Measurements from ENCODE around the gene PLAA.

The PLAA gene

DNA sequence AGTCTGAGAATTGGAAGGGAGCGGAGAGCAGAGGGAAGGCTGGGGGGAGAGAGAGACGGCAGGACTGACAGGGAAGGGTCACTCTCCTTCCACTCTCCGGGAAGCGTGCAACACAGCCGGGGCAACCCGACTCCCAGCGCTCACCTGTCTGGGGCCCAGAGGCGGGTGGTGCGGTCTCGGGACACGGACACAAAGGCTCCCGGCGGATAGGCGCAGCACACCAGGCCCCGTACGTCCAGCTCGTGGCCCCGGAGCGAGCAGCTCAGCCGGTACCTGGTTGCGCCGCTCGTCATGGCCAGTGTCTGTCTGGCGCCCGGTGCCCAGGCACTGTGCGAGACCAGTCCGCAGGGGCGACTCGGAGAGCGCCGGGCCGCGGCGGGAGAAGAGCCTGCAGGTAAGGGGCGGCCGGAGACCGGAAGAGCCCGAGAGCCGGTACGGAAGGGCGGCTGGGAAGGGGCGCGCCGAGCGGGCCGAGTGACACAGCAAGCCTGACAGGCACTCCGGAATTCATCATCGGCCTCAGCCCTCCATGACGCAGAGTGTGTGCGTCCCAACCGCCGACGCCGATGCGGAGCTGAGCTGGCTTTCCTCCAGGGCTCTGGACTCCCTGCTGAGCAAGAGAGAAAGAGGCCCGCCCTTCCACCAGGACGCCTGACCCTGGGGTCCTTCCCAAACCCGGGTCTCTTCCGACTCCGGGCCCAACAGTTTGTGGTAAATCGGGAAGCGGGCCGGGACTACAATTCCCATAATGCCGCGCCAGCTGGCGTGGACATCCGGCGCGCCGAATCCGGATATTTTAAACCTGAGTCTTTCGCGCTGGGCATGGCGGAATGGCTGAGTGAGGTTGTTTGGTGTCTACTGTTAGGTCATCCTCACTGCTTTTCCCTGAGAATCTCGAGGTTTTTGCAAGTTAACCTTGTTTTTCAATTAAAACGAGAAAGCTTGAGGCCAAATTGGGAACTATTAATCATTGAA is at the start of gene PLAA:
TSS of gene PLAA (minus strand) at position 490 of the 975 bp plus-strand sequence. CDS start at position 293, 197 bp downstream.
- peak; percentile 87 for DNase-seq (ENCODE audit: low spot score)

DNA sequence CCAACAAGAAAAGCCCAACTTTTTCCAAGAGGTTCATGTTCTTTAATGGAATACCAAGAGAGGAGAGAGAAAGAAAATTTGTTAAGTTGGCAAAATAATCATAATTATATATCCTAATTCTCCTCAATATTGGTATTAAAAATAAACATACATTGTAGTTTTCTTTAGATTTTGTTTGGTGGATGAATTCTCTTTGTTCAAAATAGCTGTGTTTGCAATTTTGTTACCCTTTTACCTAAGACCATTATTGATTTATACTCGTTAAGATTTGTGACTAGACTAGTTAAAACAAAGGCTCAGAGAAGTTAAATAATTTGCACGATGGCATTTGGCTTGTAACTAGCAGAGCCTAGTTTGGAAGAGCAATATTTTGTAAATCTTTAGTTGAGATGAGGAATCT is 48.8 kb upstream of the PLAA start:
- no peak for DNase-seq (ENCODE audit: low spot score)

DNA sequence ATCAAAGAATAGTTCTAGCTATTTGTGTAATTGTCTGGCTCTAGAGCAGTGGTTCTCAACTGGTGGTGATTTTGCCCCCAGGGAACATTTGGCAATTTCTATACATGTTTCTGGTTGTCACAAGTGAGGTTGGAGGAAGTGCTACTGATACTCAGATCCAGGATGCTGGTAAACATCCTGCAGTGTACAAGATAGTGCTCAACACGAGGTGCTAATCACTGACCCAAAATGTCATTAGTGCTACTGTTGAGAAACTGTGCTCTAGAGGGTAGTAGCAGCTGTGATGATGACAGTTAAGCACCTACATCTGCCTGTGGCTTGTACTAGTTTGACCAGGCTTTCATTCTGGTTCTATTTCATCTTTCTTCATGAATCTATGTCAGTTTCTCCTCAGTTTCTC is 36.3 kb upstream of the PLAA start:
- no peak for DNase-seq (ENCODE audit: low spot score)

DNA sequence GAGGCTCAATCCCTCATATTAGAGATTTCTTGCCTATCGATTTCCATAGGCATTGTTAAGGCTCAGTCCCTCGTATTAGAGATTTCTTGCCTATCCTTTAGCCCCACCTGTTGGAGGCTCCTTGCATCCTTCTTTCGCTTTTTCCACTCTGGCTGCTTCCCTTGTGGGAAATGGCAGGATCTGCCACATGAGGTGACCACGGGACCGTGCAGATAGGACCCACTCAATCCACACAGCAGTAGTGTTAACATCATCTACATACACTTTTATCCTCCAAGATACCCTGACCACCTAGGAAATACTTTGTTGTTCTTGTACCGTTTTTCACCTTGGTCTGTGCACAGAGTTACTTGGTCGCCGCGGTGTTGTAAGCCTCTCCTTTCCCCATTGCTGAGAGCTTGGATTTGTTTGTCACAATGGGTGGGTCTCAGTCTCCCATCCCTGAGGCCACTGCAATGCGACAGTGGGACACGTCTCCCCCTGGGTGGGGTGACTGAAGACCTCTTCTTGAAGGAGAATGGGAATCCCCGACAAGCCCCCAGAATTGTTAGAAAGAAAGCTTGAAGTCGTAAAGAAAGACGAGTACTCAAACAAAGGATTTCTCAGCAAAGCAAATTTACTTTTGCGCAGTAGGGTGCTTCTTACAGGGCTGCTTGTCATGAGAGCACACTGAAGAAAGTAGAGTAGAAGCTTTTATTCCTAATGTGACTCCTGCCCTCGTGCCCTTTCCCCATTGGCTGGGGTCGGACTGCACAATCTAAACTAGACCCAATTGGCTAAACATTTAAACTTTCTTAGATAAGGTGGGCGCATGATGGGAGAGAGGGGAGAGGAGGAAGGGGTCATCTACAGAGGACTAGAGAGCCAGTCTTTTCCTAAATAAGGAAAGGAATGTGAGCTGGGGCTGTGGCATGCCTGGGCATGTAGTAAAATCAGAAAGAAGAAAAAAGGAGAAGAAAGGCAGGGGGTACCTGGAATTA is 29.0 kb upstream of the PLAA start:
- DNase-seq (ENCODE audit: low spot score), result peak; percentile 20

DNA sequence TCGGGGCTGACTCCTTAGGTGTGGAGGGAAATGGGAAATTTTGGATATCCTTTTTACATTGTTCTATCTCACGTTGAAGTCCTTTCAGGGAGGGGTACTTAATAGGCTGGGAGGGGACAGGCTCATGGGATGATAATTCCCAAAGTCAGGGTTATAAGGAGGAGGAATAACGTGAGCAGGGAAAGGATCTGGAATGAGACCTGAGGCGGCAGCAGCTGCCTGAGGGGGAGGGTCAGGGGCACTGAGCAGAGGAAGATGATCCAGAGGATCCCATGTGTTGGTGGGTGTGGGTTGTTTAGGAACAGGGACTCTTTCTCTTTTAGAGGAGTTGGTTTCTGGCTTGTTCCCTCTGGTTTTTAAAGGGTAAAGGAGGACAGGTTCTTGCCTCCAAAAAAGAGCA is 27.9 kb upstream of the PLAA start:
- DNase-seq (ENCODE audit: low spot score), result no peak

DNA sequence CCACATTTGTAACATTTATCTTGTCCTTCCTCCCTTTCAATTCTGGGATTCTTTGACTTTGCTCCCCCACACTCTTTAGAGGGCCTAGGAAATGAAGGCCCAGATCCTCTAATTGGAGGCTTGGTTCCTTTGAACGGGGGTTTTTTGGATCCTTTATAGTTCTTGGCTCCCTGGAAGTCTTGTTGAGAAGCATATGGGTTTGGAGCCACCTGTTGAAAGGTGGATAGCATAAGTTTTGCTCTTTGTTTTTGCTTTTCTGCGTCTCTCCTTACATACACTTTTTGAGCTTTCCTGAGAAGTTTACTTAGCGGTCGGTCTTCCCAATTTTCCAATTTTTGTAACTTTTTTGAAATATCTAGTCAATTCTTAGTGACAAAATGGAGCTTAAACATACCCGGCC is 26.9 kb upstream of the PLAA start:
- no peak for DNase-seq (ENCODE audit: low spot score)

DNA sequence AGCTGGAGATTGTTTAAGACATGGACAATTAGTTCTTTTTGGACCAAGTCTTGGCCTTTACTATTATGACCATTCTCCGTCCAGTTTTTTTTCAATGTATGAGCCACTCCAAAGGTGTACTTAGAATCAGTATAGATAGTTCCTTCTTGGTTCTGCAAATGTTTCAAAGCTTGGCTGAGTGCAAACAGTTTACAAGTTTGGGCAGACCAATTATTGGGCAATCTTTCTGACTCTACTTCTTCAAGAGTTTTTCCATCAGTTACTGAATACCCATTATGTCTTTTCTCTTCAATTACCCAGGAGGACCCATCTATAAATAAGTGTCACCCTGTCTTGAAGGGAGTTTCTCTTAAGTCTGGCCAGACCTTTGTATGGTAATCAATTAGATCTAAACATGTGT is 24.7 kb upstream of the PLAA start:
- no peak for DNase-seq (ENCODE audit: low spot score)

DNA sequence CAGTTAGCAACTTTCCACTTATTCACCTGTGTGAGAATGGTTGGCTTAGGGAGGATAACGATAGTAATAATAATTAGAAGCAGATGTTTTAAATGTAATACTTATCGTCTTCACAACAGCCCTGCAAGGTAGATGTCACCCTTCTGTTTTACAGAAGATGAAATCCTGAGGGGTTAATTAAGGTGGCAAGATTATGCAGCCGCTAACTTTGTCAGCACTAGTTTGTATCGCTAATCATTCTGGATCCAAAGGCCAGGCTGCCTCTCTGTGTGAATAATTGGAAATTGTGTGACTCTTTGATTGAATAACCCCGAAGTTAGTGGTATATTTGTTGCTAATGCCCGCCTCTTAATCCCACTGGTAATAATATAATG is 9.8 kb upstream of the PLAA start:
- DNase-seq (ENCODE audit: low spot score), result no peak

DNA sequence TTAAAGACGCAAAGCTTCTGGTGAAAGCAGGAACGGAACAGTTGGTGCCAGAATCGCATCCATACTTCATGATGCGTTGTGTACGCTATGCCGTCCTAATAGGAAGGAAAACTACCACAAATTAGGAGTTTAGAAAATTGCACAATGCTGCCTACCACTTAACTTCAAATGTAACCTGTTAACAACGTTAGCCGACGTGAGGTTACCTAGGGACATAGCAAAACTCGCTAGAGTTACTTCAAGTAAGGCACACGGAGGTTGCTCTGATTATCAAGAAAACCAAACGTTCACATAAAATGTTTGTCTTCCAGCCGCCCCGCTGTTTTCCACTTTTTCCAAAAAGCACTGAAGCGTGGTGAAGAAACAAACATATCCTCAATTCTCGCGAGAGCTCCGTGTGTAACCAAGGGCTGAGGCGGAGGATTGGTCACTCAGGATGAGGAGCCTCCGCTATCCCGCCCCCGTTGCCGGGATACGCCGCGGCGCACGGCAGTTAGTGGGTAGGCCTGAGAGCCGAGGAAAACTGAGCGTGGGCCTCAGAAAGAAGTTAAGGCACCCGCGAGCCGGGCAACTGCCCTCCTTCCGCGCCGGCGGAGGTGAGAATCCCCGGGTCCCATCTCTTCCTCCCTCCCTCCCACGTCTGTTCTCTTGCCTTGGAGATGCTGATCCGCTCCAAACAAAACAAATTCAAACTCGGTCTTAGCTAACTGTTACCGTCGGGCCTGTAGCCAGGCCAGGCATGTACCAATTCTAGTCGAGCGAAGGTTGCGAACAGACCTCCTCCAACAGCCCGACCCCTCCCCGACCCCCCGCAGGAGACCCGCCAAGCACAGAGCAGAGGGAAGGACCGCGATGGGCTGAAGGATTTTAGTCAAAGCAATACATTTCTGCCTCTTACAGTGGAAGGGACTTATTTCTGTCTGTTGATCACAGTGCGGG is 9.1 kb upstream of the PLAA start, which contains the start of gene IFT74:
TSS of gene IFT74 (plus strand) at position 492 of the 939 bp plus-strand sequence. CDS start 5,556 bp downstream, outside the sequence.
- DNase-seq (ENCODE audit: low spot score), result peak; percentile 95

DNA sequence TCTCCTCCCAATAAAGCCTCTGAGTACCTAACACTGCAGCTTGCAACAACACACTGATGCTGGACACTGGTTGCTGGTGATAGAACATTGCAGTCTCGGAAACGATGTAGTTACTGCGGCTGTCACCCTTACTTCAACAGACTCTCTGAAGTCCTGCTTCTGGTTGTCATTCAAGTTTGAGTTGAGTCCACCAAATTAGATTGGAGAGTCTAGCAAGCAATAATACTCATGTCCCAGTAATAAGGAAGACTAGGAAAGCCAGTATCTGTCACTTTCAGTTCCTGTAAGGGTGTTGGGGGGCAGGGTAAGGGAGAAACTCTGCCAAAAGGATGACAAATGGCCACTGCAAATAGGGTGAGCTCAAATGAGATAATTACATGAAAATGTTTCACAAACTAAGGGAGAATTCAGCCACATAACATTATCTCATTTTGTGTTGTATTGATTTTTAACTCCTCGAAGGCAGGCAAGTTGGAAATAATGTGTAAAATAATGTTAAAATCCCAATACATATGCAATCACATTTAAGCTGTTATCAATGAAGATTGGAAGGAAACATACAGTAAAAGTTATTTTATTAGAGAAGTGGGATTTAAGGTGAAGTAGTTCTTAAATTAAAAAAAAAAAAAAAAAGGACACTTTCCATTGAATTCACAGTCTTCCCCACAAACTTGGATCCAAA is 8.3 kb upstream of the PLAA start:
- DNase-seq (ENCODE audit: low spot score), result peak; percentile 9

DNA sequence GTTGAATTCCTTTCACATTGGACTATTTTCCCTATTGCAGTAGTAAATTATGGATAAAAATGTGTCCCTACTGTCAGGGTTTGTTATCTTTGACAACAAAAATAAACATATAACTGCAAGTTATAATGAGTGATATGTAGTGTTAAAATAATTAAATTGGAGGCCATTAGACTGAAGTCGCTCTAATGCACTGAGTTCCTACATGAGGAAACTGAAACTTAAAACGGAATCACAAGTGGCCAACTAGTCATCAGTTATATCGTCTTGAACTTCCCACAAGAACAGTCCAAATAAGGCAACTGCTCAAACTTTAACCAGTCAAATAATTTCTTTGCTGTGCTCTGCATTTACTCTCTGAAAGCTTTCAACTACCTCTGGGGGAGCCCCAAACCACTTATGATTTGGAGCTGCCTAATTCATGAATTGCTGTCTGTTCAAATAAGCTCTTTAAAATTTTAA is 7.0 kb upstream of the PLAA start:
- DNase-seq (ENCODE audit: low spot score), result no peak

DNA sequence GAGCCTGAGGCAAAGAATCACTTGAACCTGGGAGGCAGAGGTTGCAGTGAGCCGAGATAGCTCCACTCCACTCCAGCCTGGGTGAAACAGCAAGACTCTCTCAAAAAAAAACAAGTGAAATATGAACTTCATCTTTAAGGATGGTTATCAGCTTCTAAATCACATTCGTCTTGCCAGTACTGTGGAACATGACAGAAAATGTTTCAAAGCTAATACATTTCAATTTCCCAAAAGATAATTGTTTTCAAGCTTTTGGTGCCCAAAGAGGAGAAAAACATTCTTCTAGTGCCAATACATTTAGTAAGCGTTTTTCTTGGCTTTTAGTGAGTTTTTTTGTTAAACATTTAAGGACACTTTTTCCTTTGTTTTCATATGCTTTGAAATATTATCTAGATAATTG is 4.8 kb upstream of the PLAA start:
- no peak for DNase-seq (ENCODE audit: low spot score)

DNA sequence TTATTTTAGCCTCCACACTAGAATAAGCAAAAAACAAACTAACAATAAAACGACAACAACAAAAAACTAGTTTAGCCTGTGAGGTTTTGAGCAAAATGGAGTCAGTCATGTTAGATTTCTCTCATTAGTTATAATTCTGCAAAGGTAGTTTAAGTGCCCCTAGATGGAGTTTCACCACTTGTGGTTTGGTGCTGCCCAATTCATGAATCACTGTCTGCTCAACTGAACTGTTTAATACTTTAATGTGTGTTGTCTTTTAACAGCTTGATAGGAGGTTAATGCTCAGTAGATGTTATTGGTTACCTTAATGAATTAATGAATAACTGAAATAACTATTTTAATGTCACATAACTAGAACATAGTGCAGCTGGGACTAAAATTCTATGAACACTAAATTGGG is 3.5 kb upstream of the PLAA start:
- no peak for DNase-seq (ENCODE audit: low spot score)

DNA sequence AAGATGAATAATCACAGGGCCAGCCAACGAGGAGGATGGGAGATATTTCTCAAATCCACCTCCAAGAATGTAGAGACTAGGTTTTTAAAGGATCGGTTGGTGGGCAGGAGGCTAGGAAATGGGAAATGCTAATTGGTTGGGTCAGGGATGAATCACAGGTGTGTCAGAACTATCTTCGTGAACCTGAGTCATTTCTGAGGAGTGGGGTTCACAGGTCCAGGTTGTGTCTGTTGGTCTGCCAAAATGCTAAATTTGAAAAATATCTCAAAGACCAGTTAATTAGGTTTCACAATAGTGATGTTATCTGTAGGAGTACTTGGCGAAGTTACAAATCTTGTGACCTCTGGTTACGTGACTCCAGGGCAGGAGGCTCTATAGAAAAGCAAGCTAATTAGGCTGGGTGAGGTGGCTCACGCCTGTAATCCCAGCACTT is 2.6 kb upstream of the PLAA start:
- DNase-seq (ENCODE audit: low spot score), result no peak

DNA sequence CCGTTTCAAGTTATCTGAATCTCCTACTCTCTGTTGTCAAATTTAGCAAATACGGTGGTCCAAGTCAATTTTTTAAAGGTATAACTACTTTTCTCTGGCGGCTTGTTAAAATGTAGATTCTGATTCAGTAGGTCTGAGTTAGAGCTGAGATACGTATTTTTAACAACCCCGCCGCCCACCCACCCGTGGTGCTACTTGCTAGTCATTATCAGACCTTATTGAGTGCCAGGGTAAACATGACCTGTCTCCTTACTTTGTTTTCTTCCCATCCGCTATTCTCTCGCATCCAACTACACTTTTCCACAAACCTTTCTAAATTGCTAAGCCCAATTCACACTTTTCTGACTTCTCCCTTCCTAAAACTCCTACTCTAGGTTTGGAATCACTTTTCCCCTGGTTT is 694 bp upstream of the PLAA start:
- no peak for DNase-seq (ENCODE audit: low spot score)

DNA sequence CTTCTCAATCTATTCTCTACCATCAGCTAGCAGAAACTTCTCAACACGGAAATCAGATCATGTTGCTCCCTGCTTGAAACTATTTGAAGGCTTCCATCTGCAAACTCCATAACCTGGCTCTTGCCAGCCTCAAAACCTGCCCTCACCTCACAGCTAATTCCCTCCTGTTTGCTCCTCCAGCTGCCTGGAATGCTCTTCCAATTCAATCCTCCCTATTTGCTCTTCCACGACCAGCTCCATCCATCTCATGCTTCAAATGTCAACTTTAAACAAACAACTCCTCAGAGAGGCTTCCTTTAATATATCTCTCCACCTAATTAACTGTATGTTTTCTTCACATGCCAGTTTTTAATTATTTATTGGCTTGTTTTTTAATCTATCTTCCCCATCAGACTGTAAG is 1.5 kb downstream of the PLAA start:
- no peak for DNase-seq (ENCODE audit: low spot score)

DNA sequence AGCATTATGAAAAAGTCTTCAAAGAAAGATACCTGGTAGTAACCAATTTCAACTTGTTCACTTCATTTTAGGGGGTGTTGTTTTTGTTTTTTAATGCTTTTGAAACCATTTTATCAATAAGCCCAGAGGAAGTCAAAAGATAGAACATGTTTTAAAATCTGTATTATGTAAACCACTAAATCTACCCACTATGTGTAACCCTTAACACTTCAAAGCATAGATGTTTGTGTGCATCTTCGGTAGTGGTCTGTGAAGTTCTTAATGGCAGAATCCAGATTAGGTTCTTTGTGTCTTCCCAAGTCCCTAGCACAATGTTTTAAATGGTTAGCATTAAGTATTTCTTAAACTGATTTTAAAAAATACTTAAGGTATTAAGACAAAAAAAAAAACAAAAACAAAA is 6.3 kb downstream of the PLAA start:
- no peak for DNase-seq (ENCODE audit: low spot score)

DNA sequence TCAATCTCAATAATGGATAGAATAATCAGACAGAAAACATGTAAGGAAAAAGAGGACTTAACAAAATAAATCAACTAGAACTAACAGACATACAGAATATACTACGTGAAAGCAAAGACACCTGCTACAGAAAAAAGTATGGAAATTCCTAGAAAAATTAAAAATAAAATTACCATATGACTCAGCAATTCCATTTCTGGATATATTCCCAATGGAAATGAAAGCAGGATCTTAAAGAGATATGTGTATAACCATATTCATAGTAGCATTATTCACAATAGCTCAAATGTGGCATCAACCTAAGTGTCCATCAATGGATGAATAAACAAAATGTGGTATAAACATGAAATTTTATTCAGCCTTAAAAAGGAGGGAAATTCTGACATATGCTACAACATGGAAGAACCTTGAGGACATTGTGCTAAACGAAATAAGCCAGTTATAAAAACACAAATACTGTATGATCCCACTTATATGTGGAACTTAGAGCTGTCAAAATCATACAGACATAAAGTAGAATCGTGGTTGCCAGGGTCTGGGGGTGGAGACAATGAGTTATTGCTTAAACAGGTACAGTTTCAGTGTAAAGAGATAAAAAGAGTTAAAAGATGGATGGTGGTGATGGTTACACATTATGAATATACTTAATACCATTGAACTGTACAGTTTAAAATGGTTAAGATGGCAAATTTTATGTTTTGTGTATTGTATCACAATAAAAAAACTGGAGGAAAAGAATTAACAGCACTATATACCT is 6.9 kb downstream of the PLAA start:
- no peak for DNase-seq (ENCODE audit: low spot score)

DNA sequence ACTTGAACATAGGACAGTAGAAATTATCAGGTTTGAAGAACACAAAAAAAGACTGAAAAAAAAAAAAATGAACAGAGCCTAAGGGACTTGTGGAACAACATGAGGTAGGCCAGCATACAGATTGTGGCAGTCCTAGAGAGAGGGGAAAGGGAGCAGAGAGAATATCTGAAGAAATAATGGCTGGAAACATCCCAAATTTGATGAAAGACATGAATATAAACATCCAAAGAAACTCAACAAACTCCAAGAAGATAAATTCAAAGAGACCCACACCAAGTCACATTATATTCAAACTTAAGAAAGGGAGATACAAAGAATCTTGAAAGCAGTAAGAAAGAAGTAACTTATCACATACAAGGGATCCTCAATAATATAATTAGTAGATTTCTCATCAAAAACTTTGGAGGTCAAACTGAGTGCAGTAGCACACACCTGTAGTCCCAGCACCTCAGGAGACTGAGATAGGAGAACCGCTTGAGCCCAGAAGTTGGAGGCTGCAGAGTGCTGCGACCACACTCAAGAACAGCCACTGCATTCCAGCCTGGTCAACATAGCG is 9.1 kb downstream of the PLAA start:
- DNase-seq (ENCODE audit: low spot score), result no peak

DNA sequence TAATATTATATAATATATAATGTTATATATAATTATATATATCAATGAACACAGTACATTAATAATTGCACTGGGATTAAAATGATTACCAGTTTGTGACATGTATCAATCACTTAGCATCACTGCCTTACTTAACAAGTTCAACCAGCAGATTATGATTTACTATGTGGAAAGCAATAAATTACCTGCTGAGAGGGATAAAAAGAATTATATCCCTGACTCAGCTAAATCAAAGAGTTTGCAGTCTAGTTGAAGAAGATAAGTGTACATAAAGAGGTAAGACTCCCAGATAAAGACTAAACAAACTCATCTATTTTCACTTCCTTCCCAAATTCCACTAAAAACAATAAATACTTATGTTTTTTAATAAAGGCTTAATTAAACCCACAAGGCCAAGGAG is 11.2 kb downstream of the PLAA start:
- DNase-seq (ENCODE audit: low spot score), result no peak

Measured in SW480 (cell line).